Mesenchymal stem cell (in vitro differentiated cells and primary cell): ENCODE results near the gene PDZRN4.

Experiments used
- DNase-seq: peaks from one replicate; pipeline ENCODE4 v3.0.0-alpha.2; 2013
- H2AFZ ChIP-seq: one replicate; pipeline ENCODE4 v1.6.1; 2013; ENCODE audit warnings: low read depth, mild to moderate bottlenecking, control low read depth, inconsistent platforms, low read length, moderate library complexity
- H2AK5ac ChIP-seq: 2 replicates; pipeline ENCODE4 v1.6.1; 2013; ENCODE audit warnings: low read length, moderate library complexity, mild to moderate bottlenecking, inconsistent platforms; ENCODE audit not compliant: severe bottlenecking
- H2BK120ac ChIP-seq: one replicate; pipeline ENCODE4 v1.6.1; 2013; ENCODE audit warnings: low read depth, mild to moderate bottlenecking, inconsistent platforms, low read length, moderate library complexity
- H2BK12ac ChIP-seq, 2 experiments: one replicate each; pipeline ENCODE4 v1.6.1; 2013; ENCODE audit warnings: inconsistent platforms in 2 of 2, low read length in 2 of 2, mild to moderate bottlenecking in 2 of 2, moderate library complexity in 2 of 2, control low read depth in 1 of 2
- H2BK15ac ChIP-seq: one replicate; pipeline ENCODE4 v1.6.1; 2013; ENCODE audit warnings: mild to moderate bottlenecking, low read depth, inconsistent platforms; ENCODE audit not compliant: poor library complexity, severe bottlenecking
- H2BK5ac ChIP-seq: 2 replicates; pipeline ENCODE4 v1.6.1; 2013; ENCODE audit warnings: low read depth, mild to moderate bottlenecking, low read length, control low read depth, inconsistent platforms; ENCODE audit not compliant: poor library complexity, severe bottlenecking
- H3K14ac ChIP-seq, 2 experiments: one replicate each; pipeline ENCODE4 v1.6.1; 2013; ENCODE audit warnings: inconsistent platforms in 2 of 2, low read length in 2 of 2, control low read depth in 1 of 2, mild to moderate bottlenecking in 1 of 2, moderate library complexity in 1 of 2
- H3K18ac ChIP-seq, 2 experiments: one replicate each; pipeline ENCODE4 v1.6.1; 2013; ENCODE audit warnings: inconsistent platforms in 2 of 2, low read length in 2 of 2, control low read depth in 1 of 2, low read depth in 1 of 2, mild to moderate bottlenecking in 1 of 2
- H3K23ac ChIP-seq, 2 experiments: one replicate each; pipeline ENCODE4 v1.6.1; 2013; ENCODE audit warnings: inconsistent platforms in 2 of 2, low read length in 2 of 2, mild to moderate bottlenecking in 2 of 2, moderate library complexity in 2 of 2, control low read depth in 1 of 2
- H3K27ac ChIP-seq: 2 replicates; pipeline ENCODE4 v1.5.1; 2013; ENCODE audit warnings: mild to moderate bottlenecking, moderate library complexity, low read length, control low read depth, inconsistent platforms; ENCODE audit not compliant: poor library complexity, severe bottlenecking
- H3K27me3 ChIP-seq, 2 experiments: 2 replicates each; pipeline versions ENCODE4 v1.6.1 to v1.7.0; 2013; ENCODE audit warnings: low read length in 2 of 2, mild to moderate bottlenecking in 2 of 2, moderate library complexity in 2 of 2, control low read depth in 1 of 2, inconsistent platforms in 1 of 2; ENCODE audit not compliant: control insufficient read depth in 1 of 2, insufficient read depth in 1 of 2
- H3K36me3 ChIP-seq, 2 experiments: 2 replicates each; pipeline versions ENCODE4 v1.6.1 to v1.7.0; 2013; ENCODE audit warnings: low read length in 2 of 2, control low read depth in 1 of 2, inconsistent platforms in 1 of 2, low read depth in 1 of 2, mild to moderate bottlenecking in 1 of 2; ENCODE audit not compliant: insufficient read depth in 2 of 2, control insufficient read depth in 1 of 2
- H3K4ac ChIP-seq, 2 experiments: one replicate each; pipeline ENCODE4 v1.6.1; 2013; ENCODE audit warnings: inconsistent platforms in 2 of 2, low read length in 2 of 2, mild to moderate bottlenecking in 2 of 2, moderate library complexity in 2 of 2, control low read depth in 1 of 2, low read depth in 1 of 2
- H3K4me1 ChIP-seq: 2 replicates; pipeline ENCODE4 v1.6.1; 2013; ENCODE audit warnings: low read depth, low read length, control low read depth; ENCODE audit not compliant: control insufficient read depth, insufficient read depth
- H3K4me2 ChIP-seq: 2 replicates; pipeline ENCODE4 v1.6.1; 2013; ENCODE audit warnings: low read length, mild to moderate bottlenecking, inconsistent platforms; ENCODE audit not compliant: poor library complexity, severe bottlenecking
- H3K4me3 ChIP-seq, 2 experiments: 2 replicates each; pipeline versions ENCODE4 v1.5.1 to v1.7.0; 2013; ENCODE audit warnings: low read length in 2 of 2, mild to moderate bottlenecking in 2 of 2, control low read depth in 1 of 2, low read depth in 1 of 2; ENCODE audit not compliant: insufficient read depth in 1 of 2
- H3K79me1 ChIP-seq: replicated peaks from 2 replicates; pipeline ENCODE4 v1.6.1; 2013; ENCODE audit warnings: mild to moderate bottlenecking, control low read depth, low read length, inconsistent platforms; ENCODE audit not compliant: poor library complexity, severe bottlenecking
- H3K9ac ChIP-seq: 2 replicates; pipeline ENCODE4 v1.7.0; 2013; ENCODE audit warnings: mild to moderate bottlenecking, low read length, moderate library complexity
- H3K9me3 ChIP-seq: 2 replicates; pipeline ENCODE4 v1.7.0; 2013; ENCODE audit warnings: mild to moderate bottlenecking, low read length; ENCODE audit not compliant: control insufficient read depth
- H4K8ac ChIP-seq: one replicate; pipeline ENCODE4 v1.6.1; 2013; ENCODE audit warnings: inconsistent platforms, mild to moderate bottlenecking, low read length, moderate library complexity
- H4K91ac ChIP-seq: one replicate; pipeline ENCODE4 v1.6.1; 2013; ENCODE audit warnings: mild to moderate bottlenecking, low read length, inconsistent platforms
- WGBS: methylation state at CpG from one replicate; pipeline ENCODE4 v1.1.7; 2013; ENCODE audit warnings: mixed read lengths; 5-methylcytosine and 5-hydroxymethylcytosine counted together

Gene PDZRN4

DNA sequence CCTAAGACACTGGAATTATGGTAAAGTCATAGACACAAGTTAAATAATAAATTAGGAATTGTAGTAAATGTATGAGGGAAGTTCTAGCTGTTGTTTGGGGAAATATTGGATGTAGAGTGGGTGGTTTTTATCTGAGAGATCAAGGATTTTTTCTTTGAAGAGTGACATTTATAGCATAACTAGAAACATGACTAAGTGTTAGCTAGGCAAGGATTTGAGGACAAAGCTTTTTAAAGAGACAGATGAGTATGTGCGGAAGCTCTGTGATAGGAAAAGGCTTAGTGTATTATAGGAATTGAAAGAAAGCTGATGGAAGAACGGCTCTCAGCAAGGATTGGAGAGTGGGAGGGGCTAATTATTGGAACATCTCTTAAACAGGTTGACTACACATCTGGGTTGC, 24.5 kb downstream of the PDZRN4 start:
- H3K23ac ChIP-seq = no peak overlapping the region
- H2BK12ac ChIP-seq = no peak overlapping the region
- no peak overlapping the region for H3K14ac ChIP-seq
- H4K8ac ChIP-seq = no peak overlapping the region
- 64% methylated on average over 2 of the region's 2 CpGs for WGBS
- H3K27me3 ChIP-seq = no peaks in the 10 kb centered on the region
- H2BK15ac ChIP-seq = no peak overlapping the region
- H3K4me1 ChIP-seq = no peaks in the 10 kb centered on the region
- H3K4ac ChIP-seq = no peak overlapping the region
- H3K79me1 ChIP-seq = no peaks in the 10 kb centered on the region
- no peak overlapping the region for H3K4me2 ChIP-seq
- no peak overlapping the region for H3K4me3 ChIP-seq
- H3K9me3 ChIP-seq = no peaks in the 10 kb centered on the region
- no peak for DNase-seq
- no peak overlapping the region for H2BK120ac ChIP-seq
- no peak overlapping the region for H3K18ac ChIP-seq
- no peak overlapping the region for H2AK5ac ChIP-seq
- no peak overlapping the region for H2AFZ ChIP-seq
- H2BK5ac ChIP-seq = no peak overlapping the region
- H3K9ac ChIP-seq = no peak overlapping the region
- no peaks in the 10 kb centered on the region for H3K36me3 ChIP-seq
- no peak overlapping the region for H4K91ac ChIP-seq
- H3K27ac ChIP-seq = no peak overlapping the region

- H3K14ac ChIP-seq = no peak overlapping the region
Measured at GRCh38 chr12:41213107-41213506, 25.0 kb downstream of the PDZRN4 start.

GRCh38 chr12:41213648-41214047, 25.5 kb downstream of the PDZRN4 start:
- no peaks in the 10 kb centered on the region for H3K36me3 ChIP-seq
- no peak overlapping the region for H2AFZ ChIP-seq
- H3K4ac ChIP-seq = no peak overlapping the region
- H3K27ac ChIP-seq = no peak overlapping the region
- no peak overlapping the region for H2AK5ac ChIP-seq
- no peak overlapping the region for H4K8ac ChIP-seq
- no peaks in the 10 kb centered on the region for H3K79me1 ChIP-seq
- H4K91ac ChIP-seq = no peak overlapping the region
- H3K14ac ChIP-seq = no peak overlapping the region
- H3K18ac ChIP-seq = no peak overlapping the region
- no peaks in the 10 kb centered on the region for H3K27me3 ChIP-seq
- no peak overlapping the region for H2BK120ac ChIP-seq
- no peak overlapping the region for H3K4me3 ChIP-seq
- no peaks in the 10 kb centered on the region for H3K9me3 ChIP-seq
- H3K9ac ChIP-seq = no peak overlapping the region
- H2BK5ac ChIP-seq = no peak overlapping the region
- WGBS = 84% methylated on average over 3 of the region's 3 CpGs
- no peak overlapping the region for H3K4me2 ChIP-seq
- DNase-seq = no peak
- no peaks in the 10 kb centered on the region for H3K4me1 ChIP-seq
- H3K23ac ChIP-seq = no peak overlapping the region
- no peak overlapping the region for H2BK12ac ChIP-seq
- H2BK15ac ChIP-seq = no peak overlapping the region

More at GRCh38 chr12:41213107-41213506, 25.0 kb downstream of the PDZRN4 start:
- Histone ChIP-seq H3K79me1 (no peaks in the 10 kb centered on the region), H3K4me2 (no peak overlapping the region), H4K91ac (no peak overlapping the region), H3K36me3 (no peaks in the 10 kb centered on the region), H3K27ac (no peak overlapping the region), H3K4ac (no peak overlapping the region), H2AFZ (no peak overlapping the region), H3K4me1 (no peaks in the 10 kb centered on the region), H3K9me3 (no peaks in the 10 kb centered on the region), H3K18ac (no peak overlapping the region), H3K27me3 (no peaks in the 10 kb centered on the region), H3K9ac (no peak overlapping the region), H2BK15ac (no peak overlapping the region), H2AK5ac (no peak overlapping the region), H3K23ac (no peak overlapping the region), H2BK5ac (no peak overlapping the region), H3K4me3 (no peak overlapping the region), H2BK12ac (no peak overlapping the region), H2BK120ac (no peak overlapping the region), H4K8ac (no peak overlapping the region)
- no peak for DNase-seq
- WGBS = 71% methylated on average over 6 of the region's 7 CpGs

DNA sequence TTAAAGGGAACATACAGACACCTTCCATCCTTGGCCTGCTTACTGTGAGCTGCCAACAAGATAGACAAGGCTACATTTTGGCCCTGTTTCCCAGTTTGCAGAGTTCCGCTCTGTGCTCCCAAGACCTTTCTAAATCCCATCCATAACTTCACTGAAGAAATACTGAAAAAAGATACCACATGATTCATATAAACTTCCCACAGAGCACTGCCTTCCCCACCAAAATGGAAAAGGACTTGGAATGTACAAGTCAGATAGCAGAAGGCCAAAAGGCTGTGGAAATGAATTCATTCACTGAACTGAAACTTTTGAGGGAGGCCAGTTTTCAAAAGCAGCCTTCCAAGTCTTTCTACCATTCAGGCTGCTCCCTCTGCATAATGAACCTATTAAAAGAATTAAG, 29.6 kb downstream of the PDZRN4 start:
- DNase-seq = no peak
- H3K4me2 ChIP-seq = no peak overlapping the region
- H3K14ac ChIP-seq = no peak overlapping the region
- no peak overlapping the region for H2BK12ac ChIP-seq
- H3K79me1 ChIP-seq = no peaks in the 10 kb centered on the region
- H2BK120ac ChIP-seq = no peak overlapping the region
- H3K4ac ChIP-seq = no peak overlapping the region
- H3K27ac ChIP-seq = no peak overlapping the region
- H2AFZ ChIP-seq = no peak overlapping the region
- H2AK5ac ChIP-seq = no peak overlapping the region
- no peak overlapping the region for H3K4me3 ChIP-seq
- no peaks in the 10 kb centered on the region for H3K4me1 ChIP-seq
- H3K18ac ChIP-seq = no peak overlapping the region
- no peak overlapping the region for H2BK15ac ChIP-seq
- H2BK5ac ChIP-seq = no peak overlapping the region
- H4K8ac ChIP-seq = no peak overlapping the region
- H3K9ac ChIP-seq = no peak overlapping the region
- no peaks in the 10 kb centered on the region for H3K9me3 ChIP-seq
- 82% methylated on average over 1 of the region's 1 CpG for WGBS
- H3K23ac ChIP-seq = no peak overlapping the region
- H4K91ac ChIP-seq = no peak overlapping the region
- H3K36me3 ChIP-seq = no peaks in the 10 kb centered on the region
- no peaks in the 10 kb centered on the region for H3K27me3 ChIP-seq
